ENCODE measurements around the gene SZRD1. TPM values are rescaled to one million over a fixed set of nuclear protein-coding genes. Genes with fewer than 3 reads are reported as not detected.

Gene SZRD1
- total and polyA plus RNA-seq, 8 donors: 24.9 to 53.5 (median 36.5) TPM

- peak within 1 kb of the TSS; percentile 78 to 100 (median 98) for H3K4me3 ChIP-seq
- peaks cover 0 to 8% (median 0%) of the 10 kb centered on the region in 3 donors for H3K4me1 ChIP-seq
- no peaks in the 10 kb centered on the region for H3K9me3 ChIP-seq
- peak within 1 kb of the TSS in 2 of 4 donors; percentile 76 to 85 for H3K27ac ChIP-seq
- peak; percentile 88 to 99 (median 92) for DNase-seq
- peak; percentile 98 to 99 (median 98) for ATAC-seq
- H3K27me3 ChIP-seq: no peaks in the 10 kb centered on the region
- FAIRE-seq: no peak
- peaks cover 0 to 7% (median 0%) of the 10 kb centered on the region in 3 donors for H3K36me3 ChIP-seq
- WGBS, 2 donors: 0% methylated on average over 68 of the region's 68 CpGs
- intact Hi-C loops (cut with DNase I): no loop called here
- TF ChIP-seq, protein P1, sequence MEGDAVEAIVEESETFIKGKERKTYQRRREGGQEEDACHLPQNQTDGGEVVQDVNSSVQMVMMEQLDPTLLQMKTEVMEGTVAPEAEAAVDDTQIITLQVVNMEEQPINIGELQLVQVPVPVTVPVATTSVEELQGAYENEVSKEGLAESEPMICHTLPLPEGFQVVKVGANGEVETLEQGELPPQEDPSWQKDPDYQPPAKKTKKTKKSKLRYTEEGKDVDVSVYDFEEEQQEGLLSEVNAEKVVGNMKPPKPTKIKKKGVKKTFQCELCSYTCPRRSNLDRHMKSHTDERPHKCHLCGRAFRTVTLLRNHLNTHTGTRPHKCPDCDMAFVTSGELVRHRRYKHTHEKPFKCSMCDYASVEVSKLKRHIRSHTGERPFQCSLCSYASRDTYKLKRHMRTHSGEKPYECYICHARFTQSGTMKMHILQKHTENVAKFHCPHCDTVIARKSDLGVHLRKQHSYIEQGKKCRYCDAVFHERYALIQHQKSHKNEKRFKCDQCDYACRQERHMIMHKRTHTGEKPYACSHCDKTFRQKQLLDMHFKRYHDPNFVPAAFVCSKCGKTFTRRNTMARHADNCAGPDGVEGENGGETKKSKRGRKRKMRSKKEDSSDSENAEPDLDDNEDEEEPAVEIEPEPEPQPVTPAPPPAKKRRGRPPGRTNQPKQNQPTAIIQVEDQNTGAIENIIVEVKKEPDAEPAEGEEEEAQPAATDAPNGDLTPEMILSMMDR (IDR thresholded peaks at IDR 0.05): peak; percentile 82 to 93 (median 88)
These were observed 73.6 kb downstream of the SZRD1 start, which contains the start of gene NECAP2 for GRCh38 chr1:16440470-16441281. TSS of gene NECAP2 (plus strand) at chr1:16440724. CDS start at chr1:16440762, 38 bp downstream.

DNA sequence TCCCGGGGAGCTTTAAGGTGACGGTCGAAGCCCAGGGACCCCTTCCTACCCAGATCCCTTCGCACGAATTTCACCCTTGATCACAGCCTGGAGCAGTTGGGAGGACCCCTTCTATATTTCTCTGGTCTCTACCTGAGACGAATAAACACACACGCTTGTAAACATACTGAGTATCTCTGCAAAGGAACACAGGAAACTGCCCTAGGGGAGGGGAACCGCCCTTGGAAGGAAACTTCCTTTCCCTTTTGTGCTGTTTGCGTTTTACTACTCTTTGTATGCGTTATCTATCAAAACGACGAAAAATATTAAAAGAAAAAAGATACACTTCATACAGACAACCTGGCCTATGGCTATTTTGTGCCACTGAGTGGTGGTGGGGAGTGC lies 74.2 kb downstream of the SZRD1 start:
- TF ChIP-seq, protein P1 (IDR thresholded peaks at IDR 0.05): no peak
- peak in 3 of 4 donors; percentile 5 to 13 (median 7) for ATAC-seq
- Histone ChIP-seq H3K27ac (peak overlapping the region in 1 of 4 donors; percentile 85), H3K36me3 (peaks cover 0 to 7% (median 0%) of the 10 kb centered on the region in 3 donors), H3K4me3 (peak overlapping the region; percentile 78 to 100 (median 98)), H3K4me1 (peaks cover 0 to 8% (median 0%) of the 10 kb centered on the region in 3 donors), H3K9me3 (no peaks in the 10 kb centered on the region), H3K27me3 (no peaks in the 10 kb centered on the region)
- FAIRE-seq: no peak
- DNase-seq: no peak
- intact Hi-C loops (cut with DNase I): no loop called here
- WGBS, 2 donors: 1 to 3% methylated on average over 12 of the region's 12 CpGs

GRCh38 chr1:16442265-16442664 lies 75.2 kb downstream of the SZRD1 start:
- WGBS, 2 donors: 88 to 96% methylated on average over 7 of the region's 7 CpGs
- ATAC-seq (no peak), FAIRE-seq (no peak), DNase-seq (no peak)
- H3K9me3 ChIP-seq: no peaks in the 10 kb centered on the region
- TF ChIP-seq, protein P1 (IDR thresholded peaks at IDR 0.05): no peak
- no peak overlapping the region for H3K4me3 ChIP-seq
- no peak overlapping the region for H3K27ac ChIP-seq
- H3K4me1 ChIP-seq: peaks cover 0 to 8% (median 0%) of the 10 kb centered on the region in 3 donors
- intact Hi-C loops (cut with DNase I): no loop called here
- peaks cover 0 to 7% (median 0%) of the 10 kb centered on the region in 3 donors for H3K36me3 ChIP-seq
- no peaks in the 10 kb centered on the region for H3K27me3 ChIP-seq

DNA sequence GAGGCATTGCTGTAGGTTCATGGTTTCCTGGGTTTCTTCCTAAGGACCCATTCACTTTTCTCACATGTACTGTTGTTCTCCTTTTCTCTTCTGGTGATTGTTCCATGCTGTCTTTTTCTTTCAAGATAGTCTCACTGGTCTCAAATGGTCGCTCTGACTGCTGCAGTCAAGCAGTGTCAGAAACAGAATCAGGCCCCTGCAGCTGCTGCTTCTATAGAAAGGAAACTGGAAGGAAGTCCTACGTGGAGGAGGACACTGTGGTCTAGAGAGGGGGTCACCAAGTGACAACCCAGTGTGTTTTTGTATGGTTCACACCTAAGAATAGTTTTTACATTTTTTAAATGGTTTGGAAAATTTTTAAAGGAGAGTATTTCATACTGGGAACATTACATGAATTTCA lies 75.9 kb downstream of the SZRD1 start:
- Histone ChIP-seq H3K27ac (no peak overlapping the region), H3K4me1 (peaks cover 0 to 8% (median 0%) of the 10 kb centered on the region in 3 donors), H3K9me3 (no peaks in the 10 kb centered on the region), H3K4me3 (no peak overlapping the region), H3K27me3 (no peaks in the 10 kb centered on the region), H3K36me3 (peaks cover 0 to 7% (median 2%) of the 10 kb centered on the region in 3 donors)
- ATAC-seq (no peak), FAIRE-seq (no peak), DNase-seq (no peak)
- intact Hi-C loops (cut with DNase I): no loop called here
- 63 to 77% methylated on average over 2 of the region's 2 CpGs for WGBS, 2 donors
- TF ChIP-seq, protein P1 (IDR thresholded peaks at IDR 0.05): no peak
